GM12801 (cell line): ENCODE measurements around the gene ALK.

Source experiments
- CTCF ChIP-seq: IDR thresholded peaks from one replicate; pipeline ENCODE4 v1.5.1; 2011; ENCODE audit warnings: control low read depth; ENCODE audit not compliant: insufficient read length; ENCODE audit errors: extremely low read depth

Gene ALK

GRCh38 chr2:29767606-29768335 is 153.6 kb downstream of the ALK start:
- no peak for TF ChIP-seq CTCF

GRCh38 chr2:29766191-29766590 is 155.2 kb downstream of the ALK start:
- TF ChIP-seq CTCF = no peak

- TF ChIP-seq CTCF = no peak
These were observed 155.7 kb downstream of the ALK start for GRCh38 chr2:29765721-29766120.

- no peak for TF ChIP-seq CTCF
These were observed 158.0 kb downstream of the ALK start for GRCh38 chr2:29763371-29763770.

GRCh38 chr2:29762239-29762638 is 159.1 kb downstream of the ALK start:
- TF ChIP-seq CTCF = no peak

- no peak for TF ChIP-seq CTCF
These were observed 160.1 kb downstream of the ALK start for GRCh38 chr2:29761278-29761677.

GRCh38 chr2:29760008-29760407 is 161.4 kb downstream of the ALK start:
- TF ChIP-seq CTCF = no peak
